H1 (cell line): ENCODE measurements around the gene KRTAP5-6. TPM values are rescaled to one million over a fixed set of nuclear protein-coding genes. Genes with fewer than 3 reads are reported as not detected.

Source experiments
- ATF2 ChIP-seq: IDR thresholded peaks from 2 replicates; pipeline ENCODE4 v1.6.1; 2012; ENCODE audit warnings: low read length, inconsistent platforms
- BRCA1 ChIP-seq: IDR thresholded peaks from 2 replicates; pipeline ENCODE4 v1.6.1; 2012; ENCODE audit warnings: low read depth, low read length, improper control_type of control experiment
- CHD1 ChIP-seq: IDR thresholded peaks from 2 replicates; pipeline ENCODE4 v1.6.1; 2012; ENCODE audit warnings: low read depth, low read length, improper control_type of control experiment
- CHD2 ChIP-seq: IDR thresholded peaks from 2 replicates; pipeline ENCODE4 v1.6.1; 2012; ENCODE audit warnings: low read length, improper control_type of control experiment
- CTBP2 ChIP-seq: IDR thresholded peaks from 2 replicates; pipeline ENCODE4 v1.7.0; 2011; ENCODE audit warnings: borderline replicate concordance, mild to moderate bottlenecking, moderate library complexity, mixed read lengths, low read length; ENCODE audit not compliant: insufficient read depth, insufficient read length
- EP300 ChIP-seq, 2 experiments: IDR thresholded peaks; 1 replicate in 1 of 2; 2 replicates in 1 of 2; pipeline ENCODE4 v1.6.1; 2011 to 2012; ENCODE audit warnings: low read depth in 2 of 2, low read length in 2 of 2, mild to moderate bottlenecking in 2 of 2, borderline replicate concordance in 1 of 2, inconsistent platforms in 1 of 2, moderate library complexity in 1 of 2
- FOSL1 ChIP-seq: IDR thresholded peaks from 2 replicates; pipeline ENCODE4 v1.6.1; 2011; ENCODE audit warnings: mild to moderate bottlenecking, low read depth, low read length, moderate library complexity; ENCODE audit not compliant: insufficient read depth
- GABPA ChIP-seq: IDR thresholded peaks from 2 replicates; pipeline ENCODE4 v1.6.1; 2011; ENCODE audit warnings: mild to moderate bottlenecking, low read length, moderate library complexity, borderline replicate concordance; ENCODE audit not compliant: insufficient read depth
- HDAC2 ChIP-seq, 2 experiments: fragments of 300-600 bp in 1 of 2; sonication (generic) in 1 of 2; IDR thresholded peaks; 2 replicates each; pipeline ENCODE4 v1.6.1; 2011 to 2012; ENCODE audit warnings: low read depth in 2 of 2, low read length in 2 of 2, mild to moderate bottlenecking in 2 of 2, moderate library complexity in 2 of 2, borderline replicate concordance in 1 of 2, inconsistent platforms in 1 of 2
- JUN ChIP-seq: IDR thresholded peaks from 2 replicates; pipeline ENCODE4 v1.6.1; 2011; ENCODE audit warnings: low read depth, mild to moderate bottlenecking, improper control_type of control experiment, low read length
- JUND ChIP-seq: IDR thresholded peaks from 2 replicates; pipeline ENCODE4 v1.6.1; 2011; ENCODE audit warnings: mild to moderate bottlenecking, improper control_type of control experiment, low read length
- MAFK ChIP-seq: IDR thresholded peaks from 2 replicates; pipeline ENCODE4 v1.6.1; 2012; ENCODE audit warnings: low read depth, mild to moderate bottlenecking, improper control_type of control experiment, low read length
- POLR2AphosphoS5 ChIP-seq: IDR thresholded peaks from 2 replicates; pipeline ENCODE4 v1.6.1; 2011; ENCODE audit warnings: low read depth, low read length
- SIN3A ChIP-seq, 2 experiments: IDR thresholded peaks in 1 of 2; conservative IDR thresholded peaks in 1 of 2; 2 replicates each; pipeline ENCODE4 v1.6.1; 2011 to 2012; ENCODE audit warnings: low read length in 2 of 2, improper control_type of control experiment in 1 of 2, low read depth in 1 of 2, mild to moderate bottlenecking in 1 of 2
- SIRT6 ChIP-seq: IDR thresholded peaks from one replicate; pipeline ENCODE4 v1.7.1; 2012; ENCODE audit warnings: low read length, inconsistent platforms
- SUZ12 ChIP-seq: fragments of 200-600 bp; sonication (generic); IDR thresholded peaks from 2 replicates; pipeline ENCODE4 v1.6.1; 2012; ENCODE audit warnings: mild to moderate bottlenecking, inconsistent platforms, low read length, moderate library complexity, mixed read lengths
- polyA plus RNA-seq, 7 experiments: library from polyadenylated mRNA; depleted of rRNA in 3 of 7; stranded (reverse) in 5 of 7; unstranded in 2 of 7; fragments of >200 nt in 5 of 7; fragments of 200-250 nt in 2 of 7; gene quantifications; 1 replicate in 5 of 7; 2 replicates in 1 of 7; 4 replicates in 1 of 7; pipeline versions ENCODE4 v1.2.1 to v1.2.3, GENCODE V29; 2011 to 2013; ENCODE audit warnings: missing spikeins in 2 of 7, mixed read lengths in 2 of 7
- total RNA-seq: library from RNA; stranded (reverse); fragmentation: NEBNext Ultra II Directional; extraction: Animal tissue kit (Norgen Biotek cat#: 25700); gene quantifications from 2 replicates; pipeline ENCODE4 v1.2.1, GENCODE V29; 2021
- TF ChIP-seq, protein P1 (sequence below), 3 experiments: IDR thresholded peaks; 1 replicate in 2 of 3; 2 replicates in 1 of 3; pipeline versions ENCODE4 v1.5.1 to v1.6.1; 2011; ENCODE audit warnings: low read length in 3 of 3, mild to moderate bottlenecking in 3 of 3, inconsistent platforms in 2 of 3, low read depth in 1 of 3, moderate library complexity in 1 of 3; ENCODE audit not compliant: insufficient read depth in 1 of 3; ENCODE audit errors: control extremely low read depth in 1 of 3

KRTAP5-6 gene
- total and polyA plus RNA-seq, 2 of the 8 experiments (the other 6 are each of a cell fraction or from before 2014, with no cell fraction given), result not detected

- TF ChIP-seq HDAC2 (IDR thresholded peaks at IDR 0.05; ENCODE audit: borderline replicate concordance in 1 of 2, low read depth in 2 of 2, low read length in 2 of 2) (no peak), SUZ12 (no peak), SIN3A (conservative IDR thresholded peaks at IDR 0.05 in 1 of 2, IDR thresholded peaks at IDR 0.05 in 1 of 2; ENCODE audit: low read depth in 1 of 2, low read length in 2 of 2) (no peak), POLR2AphosphoS5 (no peak), GABPA (peak; percentile 81), JUN (no peak), SIRT6 (no peak), EP300 (IDR thresholded peaks at IDR 0.05; ENCODE audit: borderline replicate concordance in 1 of 2, low read depth in 2 of 2, low read length in 2 of 2) (peak in 1 of 2 experiments; percentile 49; a peak in 1 of 3 replicates), ATF2 (no peak), CTBP2 (no peak), BRCA1 (no peak), MAFK (no peak), FOSL1 (no peak), CHD1 (no peak), JUND (0 out of 2 replicates have a peak, but pooled peaks have one; percentile 31), CHD2 (no peak)
- TF ChIP-seq, protein P1, sequence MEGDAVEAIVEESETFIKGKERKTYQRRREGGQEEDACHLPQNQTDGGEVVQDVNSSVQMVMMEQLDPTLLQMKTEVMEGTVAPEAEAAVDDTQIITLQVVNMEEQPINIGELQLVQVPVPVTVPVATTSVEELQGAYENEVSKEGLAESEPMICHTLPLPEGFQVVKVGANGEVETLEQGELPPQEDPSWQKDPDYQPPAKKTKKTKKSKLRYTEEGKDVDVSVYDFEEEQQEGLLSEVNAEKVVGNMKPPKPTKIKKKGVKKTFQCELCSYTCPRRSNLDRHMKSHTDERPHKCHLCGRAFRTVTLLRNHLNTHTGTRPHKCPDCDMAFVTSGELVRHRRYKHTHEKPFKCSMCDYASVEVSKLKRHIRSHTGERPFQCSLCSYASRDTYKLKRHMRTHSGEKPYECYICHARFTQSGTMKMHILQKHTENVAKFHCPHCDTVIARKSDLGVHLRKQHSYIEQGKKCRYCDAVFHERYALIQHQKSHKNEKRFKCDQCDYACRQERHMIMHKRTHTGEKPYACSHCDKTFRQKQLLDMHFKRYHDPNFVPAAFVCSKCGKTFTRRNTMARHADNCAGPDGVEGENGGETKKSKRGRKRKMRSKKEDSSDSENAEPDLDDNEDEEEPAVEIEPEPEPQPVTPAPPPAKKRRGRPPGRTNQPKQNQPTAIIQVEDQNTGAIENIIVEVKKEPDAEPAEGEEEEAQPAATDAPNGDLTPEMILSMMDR (IDR thresholded peaks at IDR 0.05; ENCODE audit: control extremely low read depth in 1 of 3, insufficient read depth in 1 of 3, low read depth in 1 of 3, low read length in 3 of 3), result peak; percentile 81 to 97 (median 86)
Measured at GRCh38 chr11:1694064-1694845, 2.7 kb upstream of the KRTAP5-6 start (continued).
